Endodermal cell (in vitro differentiated cells): ENCODE results near the gene TUBB. TPM values are rescaled to one million over a fixed set of nuclear protein-coding genes. Genes with fewer than 3 reads are reported as not detected.

Source experiments
- DNase-seq: peaks from one replicate; pipeline ENCODE4 v3.0.0-alpha.2; 2017
- H3K27ac ChIP-seq: 2 replicates; pipeline ENCODE4 v1.5.1; 2013; ENCODE audit warnings: mild to moderate bottlenecking, low read depth, low read length, moderate library complexity
- H3K27me3 ChIP-seq: 2 replicates; pipeline ENCODE4 v1.6.1; 2013; ENCODE audit warnings: mild to moderate bottlenecking, low read length, moderate library complexity; ENCODE audit not compliant: insufficient read depth, control insufficient read depth, poor library complexity, severe bottlenecking
- H3K36me3 ChIP-seq: 2 replicates; pipeline ENCODE4 v1.7.0; 2013; ENCODE audit warnings: mild to moderate bottlenecking, low read length, moderate library complexity; ENCODE audit not compliant: control insufficient read depth, insufficient read depth
- H3K4me1 ChIP-seq: one replicate; pipeline ENCODE4 v1.7.0; 2013; ENCODE audit warnings: low read length; ENCODE audit not compliant: control insufficient read depth, insufficient read depth
- H3K4me3 ChIP-seq: 2 replicates; pipeline ENCODE4 v1.5.1; 2013; ENCODE audit warnings: mild to moderate bottlenecking, low read length, moderate library complexity
- H3K9ac ChIP-seq: 2 replicates; pipeline ENCODE4 v1.6.1; 2013; ENCODE audit warnings: mild to moderate bottlenecking, low read length, moderate library complexity; ENCODE audit not compliant: poor library complexity, severe bottlenecking; ENCODE audit errors: extremely low read depth
- H3K9me3 ChIP-seq: 2 replicates; pipeline ENCODE4 v1.6.1; 2013; ENCODE audit warnings: mild to moderate bottlenecking, low read length, moderate library complexity; ENCODE audit not compliant: control insufficient read depth
- H3K27ac Mint-ChIP-seq: 2 replicates; pipeline ENCODE4 v1.8.0; 2020; ENCODE audit warnings: mixed read lengths
- H3K27me3 Mint-ChIP-seq: 2 replicates; pipeline ENCODE4 v1.8.0; 2021; ENCODE audit warnings: mild to moderate bottlenecking, mixed read lengths; ENCODE audit not compliant: insufficient read depth
- H3K36me3 Mint-ChIP-seq: 2 replicates; pipeline ENCODE4 v1.8.0; 2020; ENCODE audit warnings: low read depth, mixed read lengths
- H3K4me1 Mint-ChIP-seq: 2 replicates; pipeline ENCODE4 v1.8.0; 2020; ENCODE audit warnings: mixed read lengths
- H3K4me3 Mint-ChIP-seq: 2 replicates; pipeline ENCODE4 v1.8.0; 2020; ENCODE audit warnings: mild to moderate bottlenecking, moderate library complexity, mixed read lengths
- H3K9me3 Mint-ChIP-seq: 2 replicates; pipeline ENCODE4 v1.8.0; 2020; ENCODE audit warnings: mild to moderate bottlenecking, mixed read lengths
- WGBS, 2 experiments: methylation state at CpG; one replicate each; pipeline versions ENCODE4 v1.1.5 to v1.1.7; 2013; ENCODE audit warnings: missing lambda C conversion rate in 2 of 2, mixed read lengths in 1 of 2; ENCODE audit not compliant: insufficient coverage in 1 of 2, insufficient read length in 1 of 2; 5-methylcytosine and 5-hydroxymethylcytosine counted together
- total RNA-seq, 2 donors: library from RNA; stranded (reverse); fragmentation: NEBNext Ultra II Directional in 1 of 2; extraction: Animal tissue kit (Norgen Biotek cat#: 25700) in 1 of 2; gene quantifications; 2 replicates in 1 of 2; 3 replicates in 1 of 2; pipeline ENCODE4 v1.2.1, GENCODE V29; 2021
- TF ChIP-seq, protein P1 (sequence below): fragments of 200-600 bp; sonication (generic); conservative IDR thresholded peaks from 2 replicates; pipeline ENCODE4 v1.5.0; 2021; ENCODE audit warnings: antibody characterized with exemption, mild to moderate bottlenecking

Gene TUBB
- total RNA-seq, 2 donors from 2014 or later: 1,504 to 1,815 TPM

DNA sequence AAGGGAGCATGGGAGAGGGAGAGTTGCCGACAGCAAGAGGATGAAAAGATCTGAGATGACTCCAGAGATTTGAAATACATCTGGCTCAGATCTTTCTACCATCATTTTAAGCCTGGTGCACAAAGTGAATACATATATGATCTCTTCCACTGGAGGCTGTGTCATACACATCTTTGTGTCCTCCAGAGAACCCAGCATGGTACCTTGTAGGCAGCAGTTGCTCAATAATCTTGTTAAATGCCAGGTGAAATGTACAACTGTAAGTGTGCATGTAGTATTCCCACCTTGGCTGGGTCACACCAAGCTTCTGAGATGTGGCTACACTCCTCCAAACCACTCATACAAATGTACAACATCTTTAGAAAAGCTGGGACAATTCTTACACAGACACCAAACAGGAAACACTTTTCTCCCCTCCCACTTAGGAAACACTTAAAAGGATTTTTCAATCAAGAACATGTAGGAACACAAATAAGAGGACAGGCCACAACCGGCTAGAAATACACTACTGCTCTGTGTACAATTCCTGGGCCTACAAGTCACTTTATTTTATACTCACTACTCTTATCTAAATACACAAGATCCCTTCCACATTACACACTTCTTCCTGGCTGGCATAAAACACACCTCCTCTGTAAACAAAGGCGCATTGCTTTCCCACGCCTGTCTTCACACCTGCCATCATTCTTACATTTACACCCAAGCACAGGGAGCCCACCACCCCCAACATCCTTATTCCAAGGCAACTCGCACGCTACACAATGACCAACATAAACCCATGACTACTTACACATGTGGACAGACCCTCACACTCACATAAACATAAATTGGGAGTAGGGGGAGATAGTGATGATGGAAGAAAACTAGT, 28.0 kb downstream of the TUBB start:
- Mint-ChIP-seq H3K27me3 (no peaks in the 10 kb centered on the region), H3K36me3 (peaks cover 9% of the 10 kb centered on the region), H3K4me3 (no peak overlapping the region), H3K27ac (peak overlapping the region; percentile 11), H3K4me1 (peaks cover 37% of the 10 kb centered on the region), H3K9me3 (no peaks in the 10 kb centered on the region)
- 91 to 94% methylated on average over 1 to 4 of the region's 6 CpGs for WGBS, 2 experiments
- no peak for DNase-seq
- Histone ChIP-seq H3K9ac (no peak overlapping the region), H3K4me3 (no peak overlapping the region), H3K9me3 (no peaks in the 10 kb centered on the region), H3K27ac (no peak overlapping the region), H3K4me1 (peaks cover 5% of the 10 kb centered on the region), H3K36me3 (peaks cover 11% of the 10 kb centered on the region), H3K27me3 (no peaks in the 10 kb centered on the region)
- TF ChIP-seq, protein P1, sequence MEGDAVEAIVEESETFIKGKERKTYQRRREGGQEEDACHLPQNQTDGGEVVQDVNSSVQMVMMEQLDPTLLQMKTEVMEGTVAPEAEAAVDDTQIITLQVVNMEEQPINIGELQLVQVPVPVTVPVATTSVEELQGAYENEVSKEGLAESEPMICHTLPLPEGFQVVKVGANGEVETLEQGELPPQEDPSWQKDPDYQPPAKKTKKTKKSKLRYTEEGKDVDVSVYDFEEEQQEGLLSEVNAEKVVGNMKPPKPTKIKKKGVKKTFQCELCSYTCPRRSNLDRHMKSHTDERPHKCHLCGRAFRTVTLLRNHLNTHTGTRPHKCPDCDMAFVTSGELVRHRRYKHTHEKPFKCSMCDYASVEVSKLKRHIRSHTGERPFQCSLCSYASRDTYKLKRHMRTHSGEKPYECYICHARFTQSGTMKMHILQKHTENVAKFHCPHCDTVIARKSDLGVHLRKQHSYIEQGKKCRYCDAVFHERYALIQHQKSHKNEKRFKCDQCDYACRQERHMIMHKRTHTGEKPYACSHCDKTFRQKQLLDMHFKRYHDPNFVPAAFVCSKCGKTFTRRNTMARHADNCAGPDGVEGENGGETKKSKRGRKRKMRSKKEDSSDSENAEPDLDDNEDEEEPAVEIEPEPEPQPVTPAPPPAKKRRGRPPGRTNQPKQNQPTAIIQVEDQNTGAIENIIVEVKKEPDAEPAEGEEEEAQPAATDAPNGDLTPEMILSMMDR: no peak

DNA sequence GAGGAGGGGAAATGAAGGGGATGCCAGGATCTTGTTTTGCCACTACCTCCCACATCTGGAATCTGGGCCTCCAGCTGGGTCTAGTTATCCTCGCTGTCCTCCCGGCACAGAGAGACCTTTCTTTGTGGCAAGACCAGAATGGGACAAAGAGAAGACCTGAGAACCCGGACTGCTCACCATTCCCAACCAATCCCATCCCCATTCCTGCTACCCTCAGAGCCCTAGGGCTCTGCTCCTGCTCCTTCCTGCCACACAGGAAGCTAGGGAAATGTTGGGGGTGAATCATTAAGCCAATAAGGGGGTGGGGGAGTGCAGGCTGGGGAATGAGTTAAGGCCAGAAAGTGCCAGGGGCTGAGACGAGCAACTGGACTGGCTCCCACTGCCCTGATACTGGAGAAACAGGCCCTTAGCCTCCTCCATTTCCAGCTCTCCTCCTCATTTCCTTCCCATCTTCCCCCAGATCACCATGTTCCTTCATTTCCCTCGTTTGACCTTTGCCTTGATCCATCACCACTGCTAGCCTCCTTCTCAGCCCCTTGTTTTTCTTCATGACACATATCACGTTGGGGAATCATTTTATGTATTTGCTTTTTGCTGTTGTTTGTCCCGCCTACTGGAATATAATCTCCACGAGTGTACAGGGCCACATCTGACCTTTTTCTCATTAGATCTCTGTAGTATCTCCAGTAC, 28.8 kb downstream of the TUBB start:
- TF ChIP-seq, protein P1: no peak
- peaks cover 5% of the 10 kb centered on the region for H3K4me1 ChIP-seq
- H3K4me3 ChIP-seq: no peak overlapping the region
- H3K27ac ChIP-seq: no peak overlapping the region
- H3K9me3 ChIP-seq: no peaks in the 10 kb centered on the region
- peaks cover 37% of the 10 kb centered on the region for H3K4me1 Mint-ChIP-seq
- DNase-seq: no peak
- H3K9me3 Mint-ChIP-seq: no peaks in the 10 kb centered on the region
- 86 to 88% methylated on average over 5 to 8 of the region's 8 CpGs for WGBS, 2 experiments
- peaks cover 2% of the 10 kb centered on the region for H3K36me3 ChIP-seq
- no peaks in the 10 kb centered on the region for H3K27me3 ChIP-seq
- H3K9ac ChIP-seq: no peak overlapping the region
- H3K4me3 Mint-ChIP-seq: no peak overlapping the region
- H3K27ac Mint-ChIP-seq: no peak overlapping the region
- H3K27me3 Mint-ChIP-seq: no peaks in the 10 kb centered on the region
- peaks cover under 1% of the 10 kb centered on the region for H3K36me3 Mint-ChIP-seq

DNA sequence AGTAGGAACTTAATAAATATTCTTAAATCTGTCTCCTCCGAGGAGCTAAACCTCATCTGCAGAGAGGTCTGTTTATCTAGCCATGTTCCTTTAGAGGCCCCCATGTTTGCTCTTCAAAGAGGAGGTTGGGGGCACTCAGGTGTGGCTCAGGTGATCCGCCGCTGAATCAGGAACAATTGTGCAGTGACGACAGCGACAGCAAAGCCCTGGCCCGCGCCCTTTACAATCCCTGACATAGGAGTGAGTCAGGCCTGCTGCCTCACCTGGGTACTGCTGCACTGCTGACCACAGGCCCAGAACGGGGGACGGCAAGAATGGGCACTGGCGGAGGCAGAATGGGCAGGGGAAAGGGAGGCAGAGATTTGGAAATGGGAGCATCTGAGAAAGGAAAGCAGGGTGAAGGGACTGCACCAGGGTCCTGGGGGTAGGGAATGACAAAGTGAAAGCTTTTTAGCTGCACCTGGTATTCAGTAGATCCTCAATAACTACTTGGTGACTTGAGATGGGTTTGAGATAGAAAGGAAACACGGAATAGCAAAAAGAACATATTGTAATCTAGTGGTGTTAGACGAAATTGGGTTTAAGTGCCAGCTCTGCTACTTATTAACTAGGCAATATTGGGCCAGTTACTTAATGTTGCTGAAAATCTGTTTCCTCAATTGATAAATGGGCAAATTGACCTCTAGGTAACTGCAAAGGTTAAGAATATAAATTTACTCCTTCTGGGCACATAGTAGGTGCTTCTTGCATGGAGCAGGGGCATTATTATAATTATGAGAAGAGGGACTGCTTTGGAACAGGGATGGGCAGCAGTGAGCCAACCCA, 29.6 kb downstream of the TUBB start:
- no peaks in the 10 kb centered on the region for H3K9me3 Mint-ChIP-seq
- Histone ChIP-seq H3K36me3 (no peaks in the 10 kb centered on the region), H3K27me3 (no peaks in the 10 kb centered on the region), H3K9me3 (no peaks in the 10 kb centered on the region), H3K4me1 (peaks cover 5% of the 10 kb centered on the region), H3K9ac (no peak overlapping the region), H3K27ac (no peak overlapping the region), H3K4me3 (no peak overlapping the region)
- peaks cover 37% of the 10 kb centered on the region for H3K4me1 Mint-ChIP-seq
- TF ChIP-seq, protein P1: no peak
- no peaks in the 10 kb centered on the region for H3K36me3 Mint-ChIP-seq
- no peak overlapping the region for H3K27ac Mint-ChIP-seq
- WGBS, 2 experiments: 89 to 92% methylated on average over 7 to 12 of the region's 12 CpGs
- no peak for DNase-seq
- no peak overlapping the region for H3K4me3 Mint-ChIP-seq
- H3K27me3 Mint-ChIP-seq: no peaks in the 10 kb centered on the region
